Thyroid gland (tissue), 4 donors: ENCODE data around the gene ABHD12.

Experiments used
- CTCF ChIP-seq, 6 experiments: fragments of 200-600 bp in 3 of 6; fragments of 450-650 bp in 3 of 6; sonication (generic) in 3 of 6; IDR thresholded peaks; one replicate each; pipeline ENCODE4 v1.5.1; 2016 to 2019; ENCODE audit warnings: antibody characterized with exemption in 6 of 6, mild to moderate bottlenecking in 2 of 6, inconsistent platforms in 1 of 6, moderate library complexity in 1 of 6
- POLR2A ChIP-seq, 2 donors: fragments of 450-650 bp; IDR thresholded peaks; one replicate each; pipeline ENCODE4 v1.6.1; 2017; ENCODE audit warnings: antibody characterized with exemption in 2 of 2, mild to moderate bottlenecking in 2 of 2, moderate library complexity in 1 of 2

DNA sequence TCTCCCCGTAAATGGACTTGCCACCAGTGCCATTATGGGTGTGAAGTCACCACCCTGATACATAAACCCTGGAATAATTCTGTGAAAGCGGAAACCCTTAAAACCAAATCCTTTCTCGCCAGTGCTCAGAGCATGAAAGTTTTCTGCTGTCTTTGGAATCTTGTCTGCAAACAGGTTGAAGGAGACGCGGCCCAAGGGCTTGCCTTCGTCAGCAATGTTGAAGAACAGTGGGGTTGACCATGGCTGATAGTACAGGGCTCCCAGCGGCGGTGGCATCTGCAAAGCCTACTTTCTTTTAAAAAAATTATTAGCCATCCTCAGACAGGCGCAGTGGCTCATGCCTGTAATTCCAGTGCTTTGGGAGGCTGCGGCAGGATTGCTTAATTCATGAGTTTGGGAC, 22.1 kb downstream of the ABHD12 start:
- no peak for TF ChIP-seq CTCF (IDR thresholded peaks at IDR 0.05)
- TF ChIP-seq POLR2A (IDR thresholded peaks at IDR 0.05): no peak
